ENCODE results near the gene EPDR1.

DNA sequence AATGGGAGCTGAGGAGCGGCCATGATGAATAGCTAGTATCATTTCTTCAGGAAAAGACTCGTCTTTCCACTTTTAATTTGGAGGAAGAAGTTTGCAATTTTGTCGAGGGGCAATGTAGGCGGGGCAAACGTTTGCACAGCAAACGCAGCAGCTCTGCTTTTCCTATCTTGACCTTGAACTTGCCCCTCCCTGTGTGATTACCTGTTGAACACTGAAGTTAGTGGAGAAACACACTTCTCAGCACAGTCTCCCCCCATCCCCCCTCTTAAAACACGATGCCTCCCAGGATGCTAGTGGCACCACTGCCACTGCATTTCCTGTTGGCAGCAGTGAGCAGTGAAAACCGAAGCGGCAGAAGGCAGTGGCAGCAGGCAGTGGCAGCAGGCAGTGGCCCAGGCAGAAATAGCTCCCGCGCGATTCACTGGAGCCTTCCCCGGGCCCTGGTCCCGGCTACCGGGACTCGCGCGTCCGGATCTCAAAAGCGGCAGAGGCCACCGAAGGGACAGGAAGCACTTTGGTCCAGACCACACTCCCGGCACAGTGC is at the start of gene EPDR1:
- TF ChIP-seq, protein P1, sequence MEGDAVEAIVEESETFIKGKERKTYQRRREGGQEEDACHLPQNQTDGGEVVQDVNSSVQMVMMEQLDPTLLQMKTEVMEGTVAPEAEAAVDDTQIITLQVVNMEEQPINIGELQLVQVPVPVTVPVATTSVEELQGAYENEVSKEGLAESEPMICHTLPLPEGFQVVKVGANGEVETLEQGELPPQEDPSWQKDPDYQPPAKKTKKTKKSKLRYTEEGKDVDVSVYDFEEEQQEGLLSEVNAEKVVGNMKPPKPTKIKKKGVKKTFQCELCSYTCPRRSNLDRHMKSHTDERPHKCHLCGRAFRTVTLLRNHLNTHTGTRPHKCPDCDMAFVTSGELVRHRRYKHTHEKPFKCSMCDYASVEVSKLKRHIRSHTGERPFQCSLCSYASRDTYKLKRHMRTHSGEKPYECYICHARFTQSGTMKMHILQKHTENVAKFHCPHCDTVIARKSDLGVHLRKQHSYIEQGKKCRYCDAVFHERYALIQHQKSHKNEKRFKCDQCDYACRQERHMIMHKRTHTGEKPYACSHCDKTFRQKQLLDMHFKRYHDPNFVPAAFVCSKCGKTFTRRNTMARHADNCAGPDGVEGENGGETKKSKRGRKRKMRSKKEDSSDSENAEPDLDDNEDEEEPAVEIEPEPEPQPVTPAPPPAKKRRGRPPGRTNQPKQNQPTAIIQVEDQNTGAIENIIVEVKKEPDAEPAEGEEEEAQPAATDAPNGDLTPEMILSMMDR (conservative IDR thresholded peaks at IDR 0.05; ENCODE audit: low read depth, low read length) = no peak
- TF ChIP-seq RCOR1 (IDR thresholded peaks at IDR 0.05; ENCODE audit: insufficient replicate concordance, low read length) (no peak), RAD21 (IDR thresholded peaks at IDR 0.05; ENCODE audit: low read length) (no peak), CHD1 (IDR thresholded peaks at IDR 0.05; ENCODE audit: low read depth, low read length) (no peak), RFX5 (IDR thresholded peaks at IDR 0.05; ENCODE audit: low read depth, low read length) (no peak), FOS (IDR thresholded peaks at IDR 0.05; ENCODE audit: low read depth, low read length) (no peak), POLR2A (IDR thresholded peaks at IDR 0.05; ENCODE audit: low read depth, low read length) (no peak), BHLHE40 (IDR thresholded peaks at IDR 0.05; ENCODE audit: low read depth, low read length) (no peak), SMC3 (IDR thresholded peaks at IDR 0.05; ENCODE audit: low read depth, low read length) (no peak)
